Loucy (cell line): ENCODE results near the gene CCDC69.

Experiments used
- H2AFZ ChIP-seq: fragments of 200-600 bp; sonication (generic); 2 replicates; pipeline ENCODE4 v1.6.0; 2016; ENCODE audit warnings: antibody characterized with exemption, mild to moderate bottlenecking, low read length, moderate library complexity
- H3F3A ChIP-seq: fragments of 200-600 bp; 2 replicates; pipeline ENCODE4 v1.6.0; 2016; ENCODE audit warnings: antibody characterized with exemption, low read depth, mild to moderate bottlenecking
- H3K27me3 ChIP-seq: fragments of 200-600 bp; sonication (generic); 2 replicates; pipeline ENCODE4 v1.6.1; 2014; ENCODE audit warnings: low read length, mild to moderate bottlenecking; ENCODE audit not compliant: insufficient read depth, poor library complexity, severe bottlenecking
- H3K36me3 ChIP-seq: fragments of 200-600 bp; sonication (generic); 2 replicates; pipeline ENCODE4 v1.6.1; 2016; ENCODE audit warnings: low read length; ENCODE audit not compliant: insufficient read depth
- H3K4me1 ChIP-seq: fragments of 200-600 bp; sonication (generic); 2 replicates; pipeline ENCODE4 v1.5.1; 2014; ENCODE audit warnings: low read length, mild to moderate bottlenecking; ENCODE audit not compliant: insufficient read depth, poor library complexity, severe bottlenecking
- H3K4me2 ChIP-seq: fragments of 200-600 bp; sonication (generic); 2 replicates; pipeline ENCODE4 v1.6.0; 2014; ENCODE audit warnings: antibody characterized with exemption, low read length, low read depth, mild to moderate bottlenecking; ENCODE audit not compliant: poor library complexity, severe bottlenecking
- H3K4me3 ChIP-seq: fragments of 200-600 bp; sonication (generic); 2 replicates; pipeline ENCODE4 v1.5.1; 2014; ENCODE audit warnings: low read length, mild to moderate bottlenecking, mixed read lengths; ENCODE audit not compliant: poor library complexity, severe bottlenecking
- H3K79me2 ChIP-seq: fragments of 200-600 bp; sonication (generic); 2 replicates; pipeline ENCODE4 v1.6.1; 2014; ENCODE audit warnings: low read length; ENCODE audit not compliant: insufficient read depth
- H3K9ac ChIP-seq: fragments of 200-600 bp; sonication (generic); 2 replicates; pipeline ENCODE4 v1.6.0; 2014; ENCODE audit warnings: mild to moderate bottlenecking, low read depth, low read length, moderate library complexity; ENCODE audit not compliant: poor library complexity, severe bottlenecking
- H3K9me2 ChIP-seq: fragments of 200-600 bp; sonication (generic); replicated peaks from 2 replicates; pipeline ENCODE4 v1.6.1; 2016; ENCODE audit warnings: low read depth, low read length, mixed read lengths
- H3K9me3 ChIP-seq: fragments of 200-600 bp; sonication (generic); 2 replicates; pipeline ENCODE4 v1.6.1; 2014; ENCODE audit warnings: mild to moderate bottlenecking, antibody characterized with exemption, low read length, low read depth; ENCODE audit not compliant: insufficient read depth
- H4K20me1 ChIP-seq: fragments of 200-600 bp; sonication (generic); 2 replicates; pipeline ENCODE4 v1.6.0; 2014; ENCODE audit warnings: antibody characterized with exemption, low read length, mild to moderate bottlenecking; ENCODE audit not compliant: insufficient read depth, poor library complexity, severe bottlenecking
- CTCF ChIP-seq: fragments of 200-600 bp; sonication (generic); conservative IDR thresholded peaks from 2 replicates; pipeline ENCODE4 v1.5.1; 2014; ENCODE audit warnings: mild to moderate bottlenecking, antibody characterized with exemption, low read length
- EZH2phosphoT487 ChIP-seq: fragments of 200-600 bp; IDR thresholded peaks from 2 replicates; pipeline ENCODE4 v1.6.1; 2018; ENCODE audit warnings: antibody characterized with exemption, mild to moderate bottlenecking, moderate library complexity, borderline replicate concordance

The CCDC69 gene

GRCh38 chr5:151253605-151253950 lies 29.7 kb upstream of the CCDC69 start:
- Histone ChIP-seq H3K9ac (peak overlapping the region; percentile 76), H3K9me2 (no peaks in the 10 kb centered on the region), H3K27me3 (no peaks in the 10 kb centered on the region), H3K4me2 (peak overlapping the region; percentile 86), H3K4me1 (peaks cover 29% of the 10 kb centered on the region), H3K36me3 (no peaks in the 10 kb centered on the region), H3F3A (no peaks in the 10 kb centered on the region), H3K9me3 (no peaks in the 10 kb centered on the region), H2AFZ (peak overlapping the region; percentile 90; the same call in 1 of the 2 replicates), H3K4me3 (peak overlapping the region; percentile 86), H4K20me1 (no peaks in the 10 kb centered on the region), H3K79me2 (no peaks in the 10 kb centered on the region)
- TF ChIP-seq EZH2phosphoT487 (no peak), CTCF (no peak)

- Histone ChIP-seq H3F3A (no peaks in the 10 kb centered on the region), H3K4me1 (peaks cover 29% of the 10 kb centered on the region), H3K9me2 (no peaks in the 10 kb centered on the region), H4K20me1 (no peaks in the 10 kb centered on the region), H2AFZ (peak within 1 kb of the TSS; percentile 90), H3K79me2 (no peaks in the 10 kb centered on the region), H3K4me3 (peak within 1 kb of the TSS; percentile 86), H3K4me2 (peak within 1 kb of the TSS; percentile 86), H3K36me3 (no peaks in the 10 kb centered on the region), H3K9me3 (no peaks in the 10 kb centered on the region), H3K27me3 (no peaks in the 10 kb centered on the region), H3K9ac (peak within 1 kb of the TSS; percentile 76)
- TF ChIP-seq EZH2phosphoT487 (no peak), CTCF (no peak)
Measured at GRCh38 chr5:151252762-151253604, 29.1 kb upstream of the CCDC69 start, which contains the start of gene GM2A. Gene GM2A (plus strand): TSS chr5:151253185. CDS start chr5:151253217, 32 bp downstream.

- peak overlapping the region; percentile 72 for H3K4me3 ChIP-seq
- H3K36me3 ChIP-seq: no peaks in the 10 kb centered on the region
- H3K9me3 ChIP-seq: no peaks in the 10 kb centered on the region
- peak overlapping the region; percentile 78 for H3K4me2 ChIP-seq
- no peaks in the 10 kb centered on the region for H3F3A ChIP-seq
- peaks cover 29% of the 10 kb centered on the region for H3K4me1 ChIP-seq
- no peaks in the 10 kb centered on the region for H3K9me2 ChIP-seq
- TF ChIP-seq EZH2phosphoT487 (no peak), CTCF (no peak)
- peak overlapping the region; percentile 87; the same call in 1 of the 2 replicates for H2AFZ ChIP-seq
- no peaks in the 10 kb centered on the region for H4K20me1 ChIP-seq
- peak overlapping the region; percentile 62 for H3K9ac ChIP-seq
- no peaks in the 10 kb centered on the region for H3K27me3 ChIP-seq
- H3K79me2 ChIP-seq: no peaks in the 10 kb centered on the region
Measured at GRCh38 chr5:151251621-151252020, 27.7 kb upstream of the CCDC69 start.
